HG03103 (cell line): Measurements from ENCODE around the gene SERPINB5.

Experiments used
- ATAC-seq: cut with Tn5 transposase; IDR thresholded peaks from one replicate; pipeline ENCODE4 v1.9.1; 2021; ENCODE audit warnings: low read depth; ENCODE audit not compliant: unreplicated experiment

SERPINB5 gene

DNA sequence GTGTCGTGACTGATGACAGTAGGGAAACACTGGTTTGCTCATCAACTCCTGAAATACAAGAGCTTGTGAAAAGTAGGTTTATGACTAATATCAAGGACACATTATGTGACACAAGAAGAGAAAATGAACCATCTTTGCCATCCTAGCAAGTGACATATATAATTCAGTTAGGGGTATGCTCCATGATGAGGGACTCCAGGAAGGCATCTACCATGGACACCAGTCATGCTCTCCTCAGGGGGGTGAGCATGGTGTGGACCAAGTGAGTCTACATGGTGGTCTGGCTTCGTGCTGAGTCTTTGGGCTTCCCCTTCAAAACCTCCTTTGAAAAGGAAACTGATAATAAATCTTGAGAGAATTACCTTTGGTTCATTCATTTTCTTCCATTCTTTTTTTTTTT lies 11.7 kb upstream of the SERPINB5 start:
- no peak for ATAC-seq

DNA sequence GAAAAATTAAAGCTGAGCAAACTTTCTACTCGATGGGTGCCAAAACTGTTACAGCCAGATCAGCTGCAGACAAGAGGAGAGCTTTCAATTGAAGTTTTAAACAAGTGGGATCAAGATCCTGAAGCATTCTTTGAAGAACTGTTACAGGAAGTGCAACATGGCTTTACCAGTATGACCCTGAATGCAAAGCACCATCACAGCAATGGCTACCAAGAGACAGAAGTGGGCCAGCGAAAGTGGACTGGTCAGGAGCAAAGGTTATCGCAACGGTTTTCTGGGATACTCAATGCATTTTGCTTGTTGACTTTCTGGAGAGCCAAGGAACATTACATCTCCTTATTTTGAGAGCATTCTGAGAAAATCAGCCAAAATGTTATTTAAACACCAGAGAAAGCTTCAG lies 9.1 kb upstream of the SERPINB5 start:
- ATAC-seq: no peak

DNA sequence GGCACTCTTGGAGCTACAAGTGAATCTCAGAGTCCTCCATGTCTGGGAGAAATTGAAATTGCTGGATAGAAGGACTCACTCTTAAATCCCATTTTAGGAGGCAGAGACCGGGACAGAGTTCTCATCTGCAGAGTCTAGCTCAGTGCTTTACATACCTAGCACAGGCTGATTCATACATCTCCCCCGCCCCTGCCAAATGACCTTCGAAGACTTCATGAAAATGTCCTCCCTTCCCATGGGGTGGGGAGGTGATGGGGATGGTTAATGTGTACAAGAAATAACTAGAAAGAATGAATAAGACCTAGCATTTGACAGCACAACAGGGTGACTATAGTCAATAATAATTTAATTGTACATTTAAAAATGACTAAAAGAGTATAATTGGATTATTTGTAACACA lies 8.2 kb upstream of the SERPINB5 start:
- no peak for ATAC-seq

DNA sequence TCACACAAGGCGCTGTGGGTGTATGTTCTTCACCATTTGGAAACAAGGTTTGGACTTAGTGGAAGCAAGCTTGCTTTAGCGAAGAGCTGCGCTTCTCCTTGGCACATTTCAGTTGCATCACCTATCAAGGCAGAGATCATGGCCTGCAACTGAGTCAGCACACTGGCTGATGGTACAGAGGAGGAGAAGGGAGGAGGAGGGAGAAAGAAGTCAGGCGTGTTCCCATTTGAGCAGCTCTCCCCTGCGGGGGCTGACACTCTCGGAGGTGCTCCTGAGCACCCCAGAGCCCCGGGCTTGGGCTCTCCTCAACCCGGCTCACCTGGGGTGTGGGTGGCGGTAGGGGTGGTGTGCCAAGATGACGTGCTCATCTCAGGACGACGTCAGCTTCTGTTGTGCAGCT lies 6.0 kb upstream of the SERPINB5 start:
- no peak for ATAC-seq

DNA sequence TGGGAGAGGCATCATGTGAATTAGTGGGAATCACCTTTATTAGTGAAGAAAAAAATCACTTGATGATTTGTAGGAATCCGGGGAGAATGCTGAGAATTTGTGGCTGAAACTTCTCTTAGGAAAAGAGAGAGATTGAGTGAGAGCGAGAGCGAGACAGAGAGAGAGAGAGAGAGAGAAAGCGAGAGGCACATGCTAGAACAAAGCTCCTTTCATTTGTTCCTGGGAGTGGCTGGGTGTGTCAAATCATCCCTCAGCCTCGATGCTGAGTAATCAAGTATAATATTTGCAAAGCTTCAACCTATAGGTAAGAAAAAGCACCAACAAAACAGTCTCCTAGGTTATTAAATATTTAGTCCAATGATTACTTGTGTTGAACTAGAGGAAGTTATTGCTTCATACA lies 4.4 kb upstream of the SERPINB5 start:
- no peak for ATAC-seq

DNA sequence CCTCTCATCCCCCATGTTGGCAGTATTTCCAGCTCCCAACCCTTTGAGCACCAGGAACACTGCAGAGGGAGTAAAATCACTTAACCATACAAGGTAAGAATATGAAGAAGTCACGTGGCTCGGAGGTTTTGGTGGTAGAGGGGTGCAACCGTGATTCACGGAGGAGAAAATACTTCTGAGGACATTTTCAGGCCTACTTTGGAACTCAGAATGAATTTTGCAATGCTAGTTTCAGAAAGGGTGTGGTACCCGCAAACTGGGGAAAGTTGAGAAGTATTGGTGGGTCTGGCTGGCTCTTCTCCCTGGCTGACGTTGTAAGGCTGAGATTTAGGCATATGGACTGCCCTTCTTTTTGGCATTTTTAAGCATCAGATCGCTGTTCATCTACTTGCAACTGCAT lies 442 bp downstream of the SERPINB5 start:
- ATAC-seq: no peak

DNA sequence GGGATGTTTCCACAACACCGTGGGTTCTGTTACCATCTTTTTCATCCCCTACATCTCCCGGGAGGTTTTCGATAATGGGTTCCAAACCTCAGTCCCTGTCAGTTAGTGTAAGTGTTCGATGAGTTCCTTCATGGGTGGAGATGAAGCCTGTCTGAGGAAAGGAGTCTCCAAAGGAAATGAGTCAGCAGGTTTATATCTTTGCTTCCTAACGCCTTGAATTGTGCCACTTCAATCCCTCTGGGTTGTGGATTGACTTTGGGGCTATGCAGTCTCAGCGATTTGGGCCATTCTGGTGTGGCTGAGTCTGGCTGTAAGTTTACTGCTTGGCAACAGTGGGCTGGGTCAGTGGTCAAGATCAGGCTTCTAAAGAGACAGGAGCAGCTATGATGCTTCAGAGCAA lies 1.2 kb downstream of the SERPINB5 start:
- no peak for ATAC-seq

DNA sequence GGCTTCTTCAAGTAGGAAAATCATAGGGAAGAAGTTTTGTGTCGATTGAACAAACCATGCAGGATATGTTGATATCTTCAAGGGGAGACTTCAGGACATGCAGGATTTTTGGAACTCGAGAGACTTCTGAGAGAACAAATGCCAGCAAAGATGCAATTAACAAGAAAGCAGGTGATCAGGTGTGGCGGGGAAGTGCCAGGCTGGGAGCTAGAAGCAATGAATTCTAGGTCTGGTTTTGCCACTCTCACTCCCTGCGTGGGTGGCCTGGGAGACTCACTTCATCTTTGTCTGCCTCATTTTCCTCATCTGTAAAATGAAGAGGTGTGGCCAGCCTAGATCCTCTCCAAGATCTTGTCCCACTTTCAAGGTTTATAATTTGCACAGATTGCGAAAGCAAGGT lies 3.1 kb downstream of the SERPINB5 start:
- ATAC-seq: no peak

DNA sequence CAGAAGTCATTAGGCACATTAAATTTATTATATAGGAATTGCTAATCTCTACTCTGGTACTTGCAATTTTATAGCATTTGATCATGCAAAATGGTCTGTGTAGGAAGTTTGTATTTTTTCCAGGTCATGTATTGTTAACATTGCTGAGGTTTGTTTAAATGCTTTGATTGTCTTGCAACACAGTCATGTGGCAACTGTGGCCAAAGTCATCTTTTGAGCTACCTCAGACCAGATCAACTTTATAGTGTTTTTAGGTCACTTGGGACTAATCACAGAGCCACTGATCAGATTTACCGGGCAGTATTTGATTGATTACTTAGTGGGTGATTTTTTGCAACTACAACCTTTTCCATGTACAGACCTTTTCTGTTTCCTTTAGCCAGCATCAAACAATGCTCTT lies 3.7 kb downstream of the SERPINB5 start:
- no peak for ATAC-seq

DNA sequence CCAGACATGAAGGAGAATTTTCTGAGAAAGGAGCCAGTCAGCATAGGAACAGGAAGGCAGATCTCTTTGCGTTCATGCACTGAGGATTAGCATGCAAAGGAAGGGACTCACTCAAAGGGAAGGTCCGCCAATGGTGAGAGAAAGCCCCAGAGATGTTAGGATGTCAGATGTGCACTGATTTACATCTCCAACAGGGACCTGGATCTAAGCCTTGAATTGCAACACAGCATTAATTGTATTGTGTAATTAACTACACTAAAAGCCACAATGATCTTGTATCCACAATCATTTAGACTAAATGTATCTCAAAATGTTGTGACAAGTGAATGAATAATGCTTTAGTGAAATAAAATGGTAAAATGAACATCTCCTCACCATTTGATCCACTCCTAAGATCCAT lies 4.2 kb downstream of the SERPINB5 start:
- ATAC-seq: no peak

DNA sequence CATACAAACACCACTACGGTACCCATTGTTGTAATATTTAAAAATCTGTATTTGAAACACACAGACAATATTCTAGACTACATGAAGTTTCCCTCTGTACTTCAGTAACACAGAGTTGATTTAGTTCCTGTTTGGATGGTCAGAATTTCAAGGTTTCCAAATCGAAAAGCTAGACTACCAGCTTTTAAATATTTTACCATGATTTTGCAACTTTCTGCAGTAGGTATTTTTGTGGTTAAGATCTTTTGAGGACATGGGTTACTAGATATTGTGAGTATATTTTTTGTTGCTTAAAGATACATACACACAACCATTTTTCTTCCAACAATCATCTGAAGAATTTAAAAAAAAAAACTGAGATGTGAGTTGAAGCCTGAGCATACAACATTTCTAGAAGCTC lies 10.9 kb downstream of the SERPINB5 start:
- ATAC-seq: no peak

DNA sequence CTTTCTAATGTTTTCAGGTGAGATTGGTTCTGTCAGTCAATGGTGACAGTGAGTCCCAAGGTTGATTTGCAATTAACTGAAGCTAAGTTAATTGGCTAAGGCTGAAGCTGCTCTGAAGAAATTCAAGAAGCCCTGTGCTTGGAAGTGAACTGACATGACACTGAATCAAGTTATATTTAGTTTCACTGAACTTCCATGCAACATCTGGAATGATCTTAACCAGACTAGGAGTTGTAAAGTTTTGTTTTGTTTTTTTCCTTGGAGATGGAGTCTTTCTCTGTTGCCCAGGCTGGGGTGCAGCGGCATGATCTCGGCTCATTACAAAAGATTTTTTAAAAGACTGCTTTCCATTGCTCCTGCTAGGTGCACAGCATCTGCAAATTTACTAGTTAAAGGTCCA lies 11.4 kb downstream of the SERPINB5 start:
- no peak for ATAC-seq

DNA sequence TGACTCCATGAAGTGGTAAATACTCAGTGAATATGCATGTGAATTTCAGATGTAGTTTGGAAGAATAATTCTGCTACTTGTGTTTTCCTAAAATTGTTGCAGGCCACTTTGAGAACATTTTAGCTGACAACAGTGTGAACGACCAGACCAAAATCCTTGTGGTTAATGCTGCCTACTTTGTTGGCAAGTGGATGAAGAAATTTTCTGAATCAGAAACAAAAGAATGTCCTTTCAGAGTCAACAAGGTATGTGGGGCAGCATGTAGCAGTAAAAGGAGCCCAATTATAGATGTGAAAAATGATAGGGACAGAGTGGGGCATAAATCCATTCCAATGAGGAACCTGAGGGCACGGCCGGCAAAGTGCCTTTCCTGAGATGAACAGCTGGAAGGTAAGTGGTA lies 16.1 kb downstream of the SERPINB5 start:
- ATAC-seq: no peak

DNA sequence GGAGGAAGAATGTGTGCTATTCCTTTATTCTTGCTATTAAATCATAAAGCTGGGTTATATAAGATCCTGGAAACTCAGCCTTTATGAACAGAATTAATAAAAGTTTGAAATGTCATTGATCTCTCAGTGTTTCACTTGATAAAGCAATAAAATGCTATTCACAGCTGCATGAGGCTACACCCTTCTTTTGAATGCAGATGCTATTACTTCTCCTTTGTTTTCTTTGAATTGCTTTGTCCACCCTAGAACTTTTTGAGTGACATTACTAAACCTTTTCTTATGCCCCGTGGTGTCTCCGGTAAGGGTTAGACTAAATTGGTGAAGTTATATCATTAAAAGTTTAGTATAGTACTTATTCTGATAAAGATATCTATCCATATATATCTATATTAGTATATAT lies 18.9 kb downstream of the SERPINB5 start:
- no peak for ATAC-seq

DNA sequence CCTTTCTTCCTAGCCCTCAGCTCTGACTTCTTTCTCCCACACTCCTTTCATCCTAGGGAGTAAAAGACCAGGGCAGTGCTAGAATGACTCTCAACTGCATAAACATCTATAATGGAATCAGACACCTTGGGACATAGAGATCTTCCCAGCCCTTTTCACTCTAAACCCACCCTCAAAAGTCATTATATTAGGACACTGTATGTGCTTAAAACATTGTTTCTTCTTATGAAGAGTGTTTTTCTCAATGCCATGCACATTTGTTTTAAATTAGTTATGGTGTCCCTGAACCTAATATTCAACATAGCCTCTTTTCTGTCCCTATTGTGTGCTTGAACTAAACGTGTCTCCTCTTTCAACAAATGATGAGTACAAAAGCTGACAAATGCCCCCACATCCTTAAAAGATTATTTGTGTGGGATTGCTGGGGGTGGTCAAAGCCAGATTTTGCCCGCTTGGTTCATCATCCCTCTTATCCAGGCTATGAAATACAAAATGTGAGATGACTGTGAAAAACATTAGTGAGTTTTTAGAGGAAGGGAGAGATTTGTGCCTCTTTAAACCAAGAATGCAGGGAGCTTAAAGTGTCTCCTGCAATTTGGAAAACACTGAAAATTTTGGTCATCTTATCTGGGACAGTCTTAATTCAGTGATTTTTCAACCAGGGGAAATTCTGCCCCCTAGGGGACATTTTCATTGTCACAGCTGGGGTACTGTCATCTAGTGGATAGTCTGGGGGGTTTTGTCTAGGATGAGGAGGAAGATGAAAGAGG lies 29.0 kb downstream of the SERPINB5 start:
- no peak for ATAC-seq

DNA sequence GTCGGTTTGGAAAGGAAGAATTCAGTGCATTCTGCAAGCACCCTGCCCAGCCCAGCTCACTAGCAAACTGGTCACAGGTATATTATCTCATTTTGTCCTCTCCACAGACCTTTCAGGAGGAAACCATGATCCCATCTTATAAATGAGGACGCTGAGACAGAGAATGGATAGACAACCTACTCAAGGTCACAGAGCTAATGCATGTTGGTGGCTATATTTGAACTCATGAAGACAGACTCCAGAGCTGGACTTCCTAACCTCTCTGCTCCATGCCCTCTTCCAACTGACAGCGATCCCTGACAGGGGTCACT lies 29.5 kb downstream of the SERPINB5 start:
- no peak for ATAC-seq

DNA sequence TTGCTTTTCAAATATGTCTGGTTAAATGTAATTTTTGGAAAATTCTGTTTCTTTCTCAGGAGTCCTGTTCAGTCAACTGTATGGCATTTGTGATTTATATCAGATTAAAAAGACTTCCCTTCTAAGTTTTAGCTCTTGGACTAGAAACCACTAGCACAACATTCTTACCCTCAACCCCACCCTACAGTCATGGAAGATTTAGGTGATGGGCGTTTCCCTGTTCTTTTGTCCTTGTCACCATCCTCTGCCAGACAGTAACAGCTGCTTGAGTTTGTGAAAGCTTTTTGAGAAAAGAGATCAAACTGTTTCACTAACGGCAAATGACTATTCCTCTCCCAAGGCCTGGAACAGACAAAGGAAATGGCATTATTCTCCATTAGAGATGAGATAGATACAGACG lies 31.8 kb downstream of the SERPINB5 start:
- ATAC-seq: no peak

DNA sequence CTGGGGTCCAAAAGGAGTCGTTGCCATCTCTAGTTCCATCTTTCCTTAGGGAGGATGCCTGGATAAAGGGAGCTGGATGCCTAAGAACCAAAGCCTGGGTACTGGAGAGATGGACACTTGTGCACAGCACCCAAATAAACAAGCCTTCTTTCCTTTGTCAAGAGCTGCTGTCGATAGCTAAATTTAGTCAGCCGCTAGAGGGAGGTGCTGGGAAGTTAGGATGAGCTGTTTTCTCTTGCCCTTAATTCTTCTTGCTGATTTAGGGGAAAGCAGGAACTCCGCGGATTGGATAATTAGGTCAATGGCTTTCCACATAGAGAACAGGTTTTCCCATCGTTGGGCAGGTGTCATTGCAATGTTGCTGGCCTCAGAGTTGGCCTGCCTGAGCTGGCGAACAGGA lies 34.5 kb downstream of the SERPINB5 start:
- no peak for ATAC-seq

DNA sequence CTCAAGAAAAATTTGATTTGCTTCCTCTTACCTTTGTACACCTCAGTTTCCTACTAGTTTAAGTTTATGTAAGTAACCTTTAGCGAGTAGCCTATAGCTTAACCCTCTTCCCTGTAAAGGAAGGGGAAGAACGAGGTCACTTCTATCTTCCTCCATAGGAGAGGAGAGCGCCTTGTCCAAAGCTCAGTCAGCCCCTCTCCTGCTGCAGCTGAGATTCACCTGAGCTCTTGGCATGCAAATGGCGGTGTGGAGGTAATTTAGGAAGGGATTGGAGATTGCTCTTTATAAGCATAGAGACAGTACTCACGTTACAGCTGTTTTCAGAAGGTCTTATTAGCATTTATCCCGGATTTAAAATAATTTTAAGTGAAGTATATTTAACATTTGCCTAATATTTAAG lies 37.6 kb downstream of the SERPINB5 start:
- ATAC-seq: no peak

DNA sequence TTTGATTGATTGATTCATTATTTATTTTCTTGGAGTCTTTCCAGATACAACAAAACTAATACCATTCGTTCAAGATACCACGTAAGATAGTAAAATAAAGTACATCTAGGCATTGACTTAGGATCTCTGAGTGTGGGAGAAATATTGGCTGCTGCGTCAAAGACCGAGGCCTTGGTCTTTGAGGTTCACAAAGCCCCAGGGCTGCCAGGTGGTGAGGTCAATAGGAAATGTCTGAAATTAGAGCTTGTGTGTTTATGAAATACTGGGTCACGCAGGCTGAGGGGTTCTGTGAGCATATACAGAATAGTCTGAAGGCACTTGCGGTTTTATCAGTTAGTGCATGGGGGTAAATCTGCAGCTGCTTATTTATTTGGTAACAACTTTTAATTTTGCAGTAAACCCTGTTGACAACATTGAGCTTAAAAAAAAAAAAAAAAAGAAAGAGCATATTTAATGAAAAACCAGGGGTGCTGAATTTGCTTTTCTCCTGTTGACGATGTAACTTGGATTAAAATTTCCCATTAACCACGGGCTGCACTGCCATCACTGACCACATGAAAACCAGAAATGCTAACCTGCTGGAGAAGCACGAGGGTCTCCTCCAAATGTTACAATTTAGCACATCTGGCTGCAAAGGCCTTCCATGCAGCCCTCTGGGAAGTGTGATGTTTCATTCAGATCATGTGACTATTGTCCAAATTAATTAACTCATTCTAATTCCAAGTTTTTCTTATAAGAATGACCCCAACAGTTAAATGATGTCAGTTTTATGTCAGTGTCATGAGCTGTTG lies 38.3 kb downstream of the SERPINB5 start:
- ATAC-seq: no peak

DNA sequence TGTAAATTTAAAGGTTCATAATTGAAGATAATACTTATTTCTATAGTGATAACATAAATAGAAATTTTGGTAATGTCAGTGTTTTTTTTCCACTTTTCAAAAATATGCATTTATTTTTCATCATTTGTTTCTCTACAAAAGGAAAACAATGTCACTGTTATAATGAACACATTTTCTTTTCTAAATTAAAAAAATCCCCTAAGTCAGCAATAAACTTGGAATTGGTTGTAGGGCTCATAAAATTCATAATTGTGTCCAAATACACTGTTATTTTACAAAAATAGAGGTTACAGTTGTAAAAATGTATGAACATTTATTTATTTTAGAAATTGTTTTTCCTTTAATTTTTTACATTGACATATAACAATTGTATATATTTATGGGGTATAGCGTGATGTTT lies 39.0 kb downstream of the SERPINB5 start:
- no peak for ATAC-seq
